A673 (cell line): ENCODE results near the gene EPHB4. TPM values are rescaled to one million over a fixed set of nuclear protein-coding genes. Genes with fewer than 3 reads are reported as not detected.

Experiments used
- BruUV-seq: library from RNA; stranded (reverse); fragments of 400-500 nt; replicated peaks from 2 replicates; lab custom pipeline; 2021; lab: Mats Ljungman, UMichigan
- CTCF ChIA-PET: fragments of 300-600 bp; sonication (Branson Sonifier 250); formaldehyde crosslinking; loops from one replicate; lab custom pipeline; 2022; ENCODE audit warnings: antibody characterized with exemption; lab: Charles Lee
- POLR2A ChIA-PET: fragments of 300-600 bp; sonication (Branson Sonifier 250); formaldehyde crosslinking; loops from one replicate; lab custom pipeline; 2022; ENCODE audit warnings: antibody characterized with exemption; ENCODE audit not compliant: low non-redundant PET; lab: Charles Lee
- DNase-seq: peaks from one replicate; pipeline ENCODE4 v3.0.0-alpha.2; 2015; ENCODE audit warnings: low spot score
- H3K27ac ChIP-seq: fragments of 200-600 bp; sonication (generic); 2 replicates; pipeline ENCODE4 v1.5.1; 2016; ENCODE audit warnings: mixed run types, low read depth, mild to moderate bottlenecking, mixed read lengths, antibody characterized with exemption, low read length; ENCODE audit not compliant: poor library complexity, severe bottlenecking
- H3K27me3 ChIP-seq: fragments of 200-600 bp; sonication (generic); replicated peaks from 2 replicates; pipeline ENCODE4 v1.6.1; 2017; ENCODE audit warnings: mixed run types, low read depth, mild to moderate bottlenecking, mixed read lengths, antibody characterized with exemption, low read length; ENCODE audit not compliant: insufficient read depth, poor library complexity
- H3K36me3 ChIP-seq: fragments of 200-600 bp; sonication (generic); 2 replicates; pipeline ENCODE4 v1.6.1; 2016; ENCODE audit warnings: mixed run types, mild to moderate bottlenecking, mixed read lengths, antibody characterized with exemption, low read length; ENCODE audit not compliant: insufficient read depth, poor library complexity, severe bottlenecking
- H3K4me1 ChIP-seq: fragments of 200-600 bp; sonication (generic); 2 replicates; pipeline ENCODE4 v1.6.1; 2017; ENCODE audit warnings: mixed run types, mild to moderate bottlenecking, mixed read lengths, antibody characterized with exemption, low read length; ENCODE audit not compliant: insufficient read depth, poor library complexity, severe bottlenecking
- H3K4me3 ChIP-seq: fragments of 200-600 bp; sonication (generic); 2 replicates; pipeline ENCODE4 v1.5.1; 2016; ENCODE audit warnings: low read depth, mixed run types, mild to moderate bottlenecking, mixed read lengths, low read length; ENCODE audit not compliant: poor library complexity, severe bottlenecking
- H3K9me3 ChIP-seq: fragments of 200-600 bp; sonication (generic); 2 replicates; pipeline ENCODE4 v1.6.1; 2016; ENCODE audit warnings: mixed run types, low read depth, mild to moderate bottlenecking, mixed read lengths, antibody characterized with exemption, low read length; ENCODE audit not compliant: poor library complexity, severe bottlenecking
- CTCF ChIP-seq: fragments of 300-800, 200-600 bp; sonication (generic); conservative IDR thresholded peaks from 2 replicates; pipeline ENCODE4 v1.5.1; 2017; ENCODE audit warnings: low read depth, mild to moderate bottlenecking, antibody characterized with exemption, low read length, moderate library complexity, mixed read lengths
- EZH2 ChIP-seq: fragments of 200-600 bp; sonication (generic); IDR thresholded peaks from 2 replicates; pipeline ENCODE4 v1.6.1; 2017; ENCODE audit warnings: borderline replicate concordance, low read depth, mild to moderate bottlenecking, mixed read lengths, antibody characterized with exemption, low read length; ENCODE audit not compliant: poor library complexity, severe bottlenecking
- intact Hi-C: fragments of 100-400 bp; cut with micrococcal nuclease; formaldehyde crosslinking; loops from one replicate; pipeline ENCODE4 v1.10.0; 2022; ENCODE audit not compliant: unreplicated experiment
- total RNA-seq: library from RNA; stranded (reverse); gene quantifications from 2 replicates; pipeline ENCODE4 v1.2.3, GENCODE V29; 2021

Gene EPHB4
- total RNA-seq, 1 experiment from 2014 or later, result 90.4 TPM

- ChIA-PET POLR2A (interaction anchor here (0.5 to 0.7 kb wide), 2 partner anchors 15 to 55 kb away, joined by 3 read pairs; no protein-coding TSS in a partner anchor), CTCF (no interaction called here)
- no peaks in the 10 kb centered on the region for H3K9me3 ChIP-seq
- no TSS peak for BruUV-seq
- H3K36me3 ChIP-seq, result no peaks in the 10 kb centered on the region
- intact Hi-C loops, result no loop called here
- H3K4me3 ChIP-seq, result no peak overlapping the region
- peak; percentile 53 for DNase-seq
- no peak for TF ChIP-seq CTCF
- no peak for TF ChIP-seq EZH2
- H3K27ac ChIP-seq, result no peak overlapping the region
- H3K27me3 ChIP-seq, result no peaks in the 10 kb centered on the region
- H3K4me1 ChIP-seq, result no peaks in the 10 kb centered on the region
Measured at GRCh38 chr7:100793806-100794660, 33.3 kb downstream of the EPHB4 start.

- CTCF ChIA-PET, result no interaction called here
- H3K27ac ChIP-seq, result no peak overlapping the region
- H3K36me3 ChIP-seq, result no peaks in the 10 kb centered on the region
- H3K4me3 ChIP-seq, result no peak overlapping the region
- H3K9me3 ChIP-seq, result no peaks in the 10 kb centered on the region
- TF ChIP-seq EZH2 (no peak), CTCF (no peak)
- no peak for DNase-seq
- POLR2A ChIA-PET, result no interaction called here
- no TSS peak for BruUV-seq
- intact Hi-C loops, result no loop called here
- no peaks in the 10 kb centered on the region for H3K4me1 ChIP-seq
- no peaks in the 10 kb centered on the region for H3K27me3 ChIP-seq
Measured at GRCh38 chr7:100791881-100792666, 35.2 kb downstream of the EPHB4 start.

GRCh38 chr7:100789055-100789454, 38.3 kb downstream of the EPHB4 start:
- H3K36me3 ChIP-seq, result no peaks in the 10 kb centered on the region
- CTCF ChIA-PET, result no interaction called here

More at GRCh38 chr7:100789055-100789454, 38.3 kb downstream of the EPHB4 start:
- POLR2A ChIA-PET, result no interaction called here
- intact Hi-C loops, result no loop called here
- TF ChIP-seq CTCF, result no peak
- TF ChIP-seq EZH2, result no peak
- no TSS peak for BruUV-seq
- H3K9me3 ChIP-seq, result no peaks in the 10 kb centered on the region
- no peak overlapping the region for H3K4me3 ChIP-seq
- no peaks in the 10 kb centered on the region for H3K4me1 ChIP-seq
- no peak for DNase-seq
- no peak overlapping the region for H3K27ac ChIP-seq
- H3K27me3 ChIP-seq, result no peaks in the 10 kb centered on the region
